GM12892 (cell line): ENCODE measurements around the gene PDIA5.

Experiments used
- POLR2A ChIP-seq: IDR thresholded peaks from 2 replicates; pipeline ENCODE4 v1.6.1; 2011; ENCODE audit warnings: low read depth, low read length, control low read depth
- POLR2AphosphoS5 ChIP-seq: IDR thresholded peaks from 2 replicates; pipeline ENCODE4 v1.6.1; 2011; ENCODE audit warnings: low read depth, low read length, control low read depth
- TAF1 ChIP-seq: IDR thresholded peaks from 2 replicates; pipeline ENCODE4 v1.6.1; 2011; ENCODE audit warnings: low read depth, mild to moderate bottlenecking, control low read depth, low read length, borderline replicate concordance

DNA sequence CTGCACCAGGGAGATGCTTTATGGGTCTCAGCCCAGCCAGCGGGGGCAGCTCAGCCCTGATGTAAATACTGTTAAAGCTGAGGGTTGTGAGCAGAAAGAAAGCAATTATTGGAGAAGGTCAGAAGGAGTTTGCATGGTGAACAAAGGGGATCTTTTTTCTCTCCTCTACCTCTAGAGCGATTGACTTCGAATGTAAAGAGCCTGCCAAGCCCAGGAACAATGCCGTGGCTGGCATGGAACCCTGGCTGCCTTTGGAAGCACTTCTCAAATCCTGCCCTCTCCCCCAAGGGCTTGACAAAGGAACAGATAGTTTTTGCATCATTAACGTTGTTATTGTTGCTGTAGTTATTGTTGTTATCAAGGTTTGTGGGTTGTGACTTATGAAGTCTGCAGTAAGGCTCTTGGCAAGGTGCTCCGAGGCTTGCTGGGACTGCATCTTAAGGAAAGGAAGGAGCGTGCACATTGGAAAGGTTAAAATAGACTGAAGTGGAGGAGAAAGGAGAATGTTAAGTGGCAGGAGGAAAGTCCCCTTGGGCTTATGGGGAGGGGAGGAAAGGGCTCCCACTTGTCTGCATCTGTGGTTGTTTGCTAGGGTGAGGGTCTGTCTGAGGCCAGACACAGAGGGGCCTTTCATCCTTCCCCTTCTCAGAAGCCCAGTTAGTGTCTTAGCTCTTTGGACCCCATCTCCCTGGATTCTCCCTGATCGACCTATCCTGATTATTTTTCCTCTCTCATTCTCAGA lies 16.7 kb downstream of the PDIA5 start:
- TF ChIP-seq POLR2A = no peak
- no peak for TF ChIP-seq POLR2AphosphoS5
- no peak for TF ChIP-seq TAF1
